Choroid plexus epithelial cell (primary cell): ENCODE data around the gene GAP43.

Source experiments
- DNase-seq: peaks from one replicate; pipeline ENCODE4 v3.0.0-alpha.2; 2010; ENCODE audit warnings: low read depth
- H3K4me3 ChIP-seq: 2 replicates; pipeline ENCODE4 v1.5.1; 2011; ENCODE audit warnings: low read depth, mild to moderate bottlenecking, control low read depth, low read length, moderate library complexity
- CTCF ChIP-seq: conservative IDR thresholded peaks from 2 replicates; pipeline ENCODE4 v1.5.1; 2011; ENCODE audit warnings: low read depth, mild to moderate bottlenecking, control low read depth, inconsistent platforms, low read length, moderate library complexity

GAP43 gene

GRCh38 chr3:115683305-115683704 is 60.0 kb downstream of the GAP43 start:
- no peak for DNase-seq
- no peak for TF ChIP-seq CTCF

GRCh38 chr3:115683773-115684172 is 60.5 kb downstream of the GAP43 start:
- no peak overlapping the region for H3K4me3 ChIP-seq
- no peak for TF ChIP-seq CTCF
- DNase-seq, result no peak

More at GRCh38 chr3:115683305-115683704, 60.0 kb downstream of the GAP43 start:
- no peak overlapping the region for H3K4me3 ChIP-seq

- TF ChIP-seq CTCF, result no peak
- no peak for DNase-seq
- no peak overlapping the region for H3K4me3 ChIP-seq
These were observed 61.8 kb downstream of the GAP43 start for GRCh38 chr3:115685097-115685496.

GRCh38 chr3:115687721-115688120 is 64.4 kb downstream of the GAP43 start:
- no peak for DNase-seq
- no peak overlapping the region for H3K4me3 ChIP-seq
- TF ChIP-seq CTCF, result no peak

- DNase-seq, result no peak
- no peak for TF ChIP-seq CTCF
- H3K4me3 ChIP-seq, result no peak overlapping the region
These were observed 65.1 kb downstream of the GAP43 start for GRCh38 chr3:115688418-115688817.

GRCh38 chr3:115689928-115690327 is 66.6 kb downstream of the GAP43 start:
- no peak for DNase-seq
- TF ChIP-seq CTCF, result no peak
- no peak overlapping the region for H3K4me3 ChIP-seq

GRCh38 chr3:115691964-115692363 is 68.7 kb downstream of the GAP43 start:
- no peak overlapping the region for H3K4me3 ChIP-seq
- TF ChIP-seq CTCF, result no peak
- no peak for DNase-seq
